Fibroblast of lung (primary cell): ENCODE data around the gene PPFIA2. TPM values are rescaled to one million over a fixed set of nuclear protein-coding genes. Genes with fewer than 3 reads are reported as not detected.

Experiments
- DNase-seq, 2 donors: peaks; one replicate each; pipeline versions ENCODE4 v3.0.0 to v3.0.0-alpha.2; 2010; ENCODE audit warnings: low read depth in 2 of 2
- H2AFZ ChIP-seq: 2 replicates; pipeline ENCODE4 v1.5.1; 2012; ENCODE audit warnings: low read length, control low read depth, inconsistent platforms
- H3K27ac ChIP-seq: 2 replicates; pipeline ENCODE4 v1.5.1; 2011; ENCODE audit warnings: low read length, control low read depth; ENCODE audit not compliant: insufficient read depth
- H3K27me3 ChIP-seq: 2 replicates; pipeline ENCODE4 v1.5.1; 2011; ENCODE audit warnings: mild to moderate bottlenecking, low read length; ENCODE audit not compliant: control insufficient read depth, insufficient read depth
- H3K36me3 ChIP-seq: 2 replicates; pipeline ENCODE4 v1.5.1; 2011; ENCODE audit warnings: low read length; ENCODE audit not compliant: control insufficient read depth, insufficient read depth
- H3K4me1 ChIP-seq: 2 replicates; pipeline ENCODE4 v1.5.1; 2011; ENCODE audit warnings: low read length; ENCODE audit not compliant: control insufficient read depth, insufficient read depth; ENCODE audit errors: extremely low read depth
- H3K4me2 ChIP-seq: 2 replicates; pipeline ENCODE4 v1.5.1; 2011; ENCODE audit warnings: low read length, control low read depth; ENCODE audit not compliant: insufficient read depth; ENCODE audit errors: extremely low read depth
- H3K4me3 ChIP-seq, 4 experiments: fragments of 200-600 bp in 1 of 4; sonication (generic) in 1 of 4; replicated peaks in 1 of 4; 2 replicates each; pipeline ENCODE4 v1.5.1; 2011 to 2016; ENCODE audit warnings: low read length in 4 of 4, low read depth in 3 of 4, mild to moderate bottlenecking in 3 of 4, control low read depth in 2 of 4, inconsistent platforms in 1 of 4, mixed read lengths in 1 of 4; ENCODE audit not compliant: insufficient read depth in 1 of 4; ENCODE audit errors: control extremely low read depth in 1 of 4
- H3K79me2 ChIP-seq: 2 replicates; pipeline ENCODE4 v1.5.1; 2012; ENCODE audit warnings: mild to moderate bottlenecking, low read length, inconsistent platforms; ENCODE audit not compliant: control insufficient read depth, insufficient read depth
- H3K9ac ChIP-seq: 2 replicates; pipeline ENCODE4 v1.5.1; 2011; ENCODE audit warnings: mild to moderate bottlenecking, low read length, control low read depth; ENCODE audit not compliant: insufficient read depth
- H3K9me3 ChIP-seq: 2 replicates; pipeline ENCODE4 v1.5.1; 2012; ENCODE audit warnings: low read depth, low read length; ENCODE audit not compliant: control insufficient read depth, insufficient read depth
- H4K20me1 ChIP-seq: 2 replicates; pipeline ENCODE4 v1.5.1; 2011; ENCODE audit warnings: low read length; ENCODE audit not compliant: control insufficient read depth, insufficient read depth; ENCODE audit errors: extremely low read depth
- CTCF ChIP-seq, 2 donors: IDR thresholded peaks in 1 of 2; conservative IDR thresholded peaks in 1 of 2; 1 replicate in 1 of 2; 2 replicates in 1 of 2; pipeline ENCODE4 v1.5.1; 2011 to 2012; ENCODE audit warnings: low read length in 2 of 2, control low read depth in 1 of 2, inconsistent platforms in 1 of 2, low read depth in 1 of 2, mild to moderate bottlenecking in 1 of 2
- EZH2 ChIP-seq: IDR thresholded peaks from 2 replicates; pipeline ENCODE4 v1.5.1; 2012; ENCODE audit warnings: low read length, control low read depth, mild to moderate bottlenecking; ENCODE audit errors: missing control alignments
- polyA plus RNA-seq, 2 donors: library from polyadenylated mRNA; depleted of rRNA in 1 of 2; stranded (reverse) in 1 of 2; unstranded in 1 of 2; fragments of >200 nt; gene quantifications; 2 replicates each; pipeline ENCODE4 v1.2.1, GENCODE V29; 2011 to 2012; ENCODE audit warnings: missing spikeins in 1 of 2
- total RNA-seq: library from RNA; depleted of rRNA; stranded (reverse); fragments of >200 nt; gene quantifications from 2 replicates; pipeline ENCODE4 v1.2.1, GENCODE V29; 2014

The PPFIA2 gene
- total and polyA plus RNA-seq, 2 donors (not counting 1 experiment from before 2014, with no cell fraction given) = 0.54 to 2.1 TPM

- Histone ChIP-seq H3K4me1 (no peaks in the 10 kb centered on the region), H3K4me2 (no peak overlapping the region), H2AFZ (no peak overlapping the region), H3K27me3 (no peaks in the 10 kb centered on the region), H3K79me2 (no peaks in the 10 kb centered on the region), H4K20me1 (no peaks in the 10 kb centered on the region), H3K27ac (no peak overlapping the region), H3K9me3 (no peaks in the 10 kb centered on the region), H3K9ac (no peak overlapping the region), H3K4me3 (no peak overlapping the region), H3K36me3 (no peaks in the 10 kb centered on the region)
- DNase-seq = no peak
- TF ChIP-seq EZH2 = no peak
- no peak for TF ChIP-seq CTCF (conservative IDR thresholded peaks at IDR 0.05 in 1 of 2, IDR thresholded peaks at IDR 0.05 in 1 of 2; ENCODE audit: low read depth in 1 of 2, low read length in 2 of 2)
These were observed 226.1 kb downstream of the PPFIA2 start for GRCh38 chr12:81533054-81533453.

DNA sequence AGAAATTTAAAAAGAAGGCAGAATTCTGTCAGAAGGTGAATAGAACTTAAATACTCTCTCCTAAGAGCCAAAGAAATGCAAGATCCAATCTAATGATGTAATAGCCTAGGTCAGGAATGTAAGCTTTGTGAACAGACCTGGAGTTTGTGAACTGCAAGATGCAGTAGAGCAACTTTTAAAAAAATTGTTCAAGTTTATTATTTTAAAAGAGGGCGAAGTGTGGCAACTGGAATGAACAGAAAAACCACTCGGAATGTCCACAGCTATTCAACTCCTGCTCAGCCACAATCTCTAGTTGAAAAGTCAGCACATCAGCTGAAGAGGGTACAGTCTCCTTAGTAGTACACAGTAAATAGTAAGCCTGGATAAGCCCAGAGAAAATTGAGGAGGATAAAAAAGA, 228.8 kb downstream of the PPFIA2 start:
- Histone ChIP-seq H3K4me2 (no peak overlapping the region), H3K36me3 (no peaks in the 10 kb centered on the region), H4K20me1 (no peaks in the 10 kb centered on the region), H3K4me1 (no peaks in the 10 kb centered on the region), H3K9ac (no peak overlapping the region), H3K4me3 (no peak overlapping the region), H3K27ac (no peak overlapping the region), H2AFZ (no peak overlapping the region), H3K9me3 (no peaks in the 10 kb centered on the region), H3K27me3 (no peaks in the 10 kb centered on the region), H3K79me2 (no peaks in the 10 kb centered on the region)
- no peak for TF ChIP-seq CTCF (conservative IDR thresholded peaks at IDR 0.05 in 1 of 2, IDR thresholded peaks at IDR 0.05 in 1 of 2; ENCODE audit: low read depth in 1 of 2, low read length in 2 of 2)
- TF ChIP-seq EZH2 = no peak
- peak in 1 of 2 donors; percentile 82 for DNase-seq

GRCh38 chr12:81520064-81520945, 238.8 kb downstream of the PPFIA2 start:
- H3K4me2 ChIP-seq = peak overlapping the region; percentile 84
- no peaks in the 10 kb centered on the region for H3K9me3 ChIP-seq
- H3K79me2 ChIP-seq = no peaks in the 10 kb centered on the region
- H3K36me3 ChIP-seq = no peaks in the 10 kb centered on the region
- H3K4me3 ChIP-seq = peak overlapping the region; percentile 37 to 53 (median 42)
- H3K27me3 ChIP-seq = no peaks in the 10 kb centered on the region
- TF ChIP-seq EZH2 (no peak), CTCF (conservative IDR thresholded peaks at IDR 0.05 in 1 of 2, IDR thresholded peaks at IDR 0.05 in 1 of 2; ENCODE audit: low read depth in 1 of 2, low read length in 2 of 2) (no peak)
- H4K20me1 ChIP-seq = no peaks in the 10 kb centered on the region
- H3K27ac ChIP-seq = no peak overlapping the region
- H2AFZ ChIP-seq = peak overlapping the region; percentile 100
- peak; percentile 23 to 27 for DNase-seq
- H3K4me1 ChIP-seq = no peaks in the 10 kb centered on the region
- no peak overlapping the region for H3K9ac ChIP-seq
